ENCODE results near the gene PROX2.

Gene PROX2

GRCh38 chr14:74879427-74880182 lies 3.7 kb upstream of the PROX2 start:
- no peak for DNase-seq

- no peak for DNase-seq
Observed at GRCh38 chr14:74875204-74875603, 741 bp downstream of the PROX2 start.

- DNase-seq, result no peak
Observed at GRCh38 chr14:74871819-74872218, 4.1 kb downstream of the PROX2 start.

GRCh38 chr14:74868739-74869138 lies 7.2 kb downstream of the PROX2 start:
- DNase-seq, result no peak

- peak; percentile 56 to 70 for DNase-seq
Observed at GRCh38 chr14:74867673-74868072, 8.3 kb downstream of the PROX2 start.

- DNase-seq, result no peak
Observed at GRCh38 chr14:74866708-74867389, 9.1 kb downstream of the PROX2 start.

GRCh38 chr14:74865156-74865555 lies 10.8 kb downstream of the PROX2 start:
- DNase-seq, result no peak

- DNase-seq, result peak in 1 of 2 experiments; percentile 10
Observed at GRCh38 chr14:74864198-74864597, 11.7 kb downstream of the PROX2 start.

- DNase-seq, result peak in 1 of 2 experiments; percentile 4
Observed at GRCh38 chr14:74863274-74863673, 12.7 kb downstream of the PROX2 start.

GRCh38 chr14:74861734-74862090 lies 14.2 kb downstream of the PROX2 start:
- DNase-seq, result no peak

GRCh38 chr14:74860899-74861733 lies 14.8 kb downstream of the PROX2 start:
- DNase-seq, result peak; percentile 94 to 99

- DNase-seq, result no peak
Observed at GRCh38 chr14:74859757-74860552, 16.0 kb downstream of the PROX2 start.

GRCh38 chr14:74858022-74858421 lies 17.9 kb downstream of the PROX2 start:
- DNase-seq, result no peak

- no peak for DNase-seq
Observed at GRCh38 chr14:74856366-74856765, 19.6 kb downstream of the PROX2 start.

- no peak for DNase-seq
Observed at GRCh38 chr14:74855945-74856344, 20.0 kb downstream of the PROX2 start.

GRCh38 chr14:74855021-74855420 lies 20.9 kb downstream of the PROX2 start:
- no peak for DNase-seq

- DNase-seq, result no peak
Observed at GRCh38 chr14:74853581-74853980, 22.4 kb downstream of the PROX2 start.

- no peak for DNase-seq
Observed at GRCh38 chr14:74852922-74853530, 22.9 kb downstream of the PROX2 start.

- no peak for DNase-seq
Observed at GRCh38 chr14:74848768-74849167, 27.2 kb downstream of the PROX2 start.

- no peak for DNase-seq
Observed at GRCh38 chr14:74846968-74847665, 28.8 kb downstream of the PROX2 start.

- no peak for DNase-seq
Observed at GRCh38 chr14:74846168-74846567, 29.8 kb downstream of the PROX2 start.

GRCh38 chr14:74843653-74844052 lies 32.3 kb downstream of the PROX2 start:
- DNase-seq, result no peak
